Gastroesophageal sphincter (tissue), 2 donors: ENCODE results near the gene CHCHD1.
"Not testable (repeated sequence)": the region's sequence is repeated elsewhere in the genome, so short reads cannot be mapped to it uniquely, and the experiment has no call there.

ENCODE experiments used
- POLR2A ChIP-seq, 2 donors: fragments of 450-650 bp; IDR thresholded peaks; one replicate each; pipeline ENCODE4 v1.6.1; 2017; ENCODE audit warnings: antibody characterized with exemption in 2 of 2, mild to moderate bottlenecking in 2 of 2, moderate library complexity in 1 of 2
- POLR2AphosphoS5 ChIP-seq: sonication (generic); formaldehyde crosslinking; IDR thresholded peaks from one replicate; pipeline ENCODE4 v1.6.1; 2017; ENCODE audit warnings: antibody characterized with exemption

GRCh38 chr10:73829090-73829489, 47.2 kb downstream of the CHCHD1 start:
- not testable (repeated sequence) for TF ChIP-seq POLR2AphosphoS5; POLR2A (IDR thresholded peaks at IDR 0.05)
